ENCODE data around the gene RBFOX2. TPM values are rescaled to one million over a fixed set of nuclear protein-coding genes. Genes with fewer than 3 reads are reported as not detected.
A peak's percentile ranks its signal among the peaks of the same experiment; 100 is the strongest.

RBFOX2 gene
- total and polyA plus RNA-seq, 11 donors: 31.0 to 102 (median 84.0) TPM

GRCh38 chr22:35837101-35837727 lies 191.4 kb downstream of the RBFOX2 start:
- Histone ChIP-seq H3K27ac (peak overlapping the region in 9 of 12 donors; percentile 18 to 86 (median 78)), H3K4me3 (peak overlapping the region in 3 of 12 donors; percentile 6 to 49 (median 45)), H3K27me3 (no peaks in the 10 kb centered on the region), H3K9me3 (no peaks in the 10 kb centered on the region), H3K36me3 (no peaks in the 10 kb centered on the region), H3K4me1 (peaks cover 5 to 92% (median 68%) of the 10 kb centered on the region in 12 donors)
- intact Hi-C loops (cut with DNase I): loop anchor here (2.0 to 10.0 kb wide), 10 partner anchors 52 to 212 kb away; no protein-coding TSS in a partner anchor
- DNase-seq (no peak), ATAC-seq (no peak)
- 53 to 64% (median 61%) methylated on average over 5 of the region's 5 CpGs for WGBS, 4 donors
- TF ChIP-seq CTCF (IDR thresholded peaks at IDR 0.05) (no peak), POLR2A (IDR thresholded peaks at IDR 0.05) (no peak)

- Histone ChIP-seq H3K9me3 (no peaks in the 10 kb centered on the region), H3K27me3 (no peaks in the 10 kb centered on the region), H3K27ac (peak overlapping the region; percentile 43 to 86 (median 78)), H3K4me3 (peak overlapping the region in 10 of 12 donors; percentile 17 to 51 (median 41)), H3K36me3 (no peaks in the 10 kb centered on the region), H3K4me1 (peaks cover 5 to 85% (median 66%) of the 10 kb centered on the region in 12 donors)
- 5 to 9% (median 7%) methylated on average over 6 of the region's 6 CpGs for WGBS, 4 donors
- intact Hi-C loops (cut with DNase I): loop anchor here (2.0 to 10.0 kb wide), 10 partner anchors 51 to 211 kb away; no protein-coding TSS in a partner anchor
- TF ChIP-seq POLR2A (IDR thresholded peaks at IDR 0.05) (no peak), CTCF (IDR thresholded peaks at IDR 0.05) (no peak)
- ATAC-seq: peak; percentile 70 to 88 (median 86)
- DNase-seq: peak; percentile 51 to 74 (median 58)
These were observed 192.5 kb downstream of the RBFOX2 start for GRCh38 chr22:35835998-35836691.

GRCh38 chr22:35835267-35835997 lies 193.2 kb downstream of the RBFOX2 start:
- DNase-seq (no peak), ATAC-seq (no peak)
- WGBS, 4 donors: 21 to 30% (median 24%) methylated on average over 3 of the region's 3 CpGs
- H3K27ac ChIP-seq: peak overlapping the region; percentile 43 to 86 (median 78)
- peak overlapping the region in 10 of 12 donors; percentile 17 to 51 (median 41) for H3K4me3 ChIP-seq
- peaks cover 2 to 78% (median 62%) of the 10 kb centered on the region in 12 donors for H3K4me1 ChIP-seq
- H3K9me3 ChIP-seq: no peaks in the 10 kb centered on the region
- H3K36me3 ChIP-seq: no peaks in the 10 kb centered on the region
- H3K27me3 ChIP-seq: no peaks in the 10 kb centered on the region
- intact Hi-C loops (cut with DNase I): loop anchor here (5.0 to 10.0 kb wide), 9 partner anchors 51 to 211 kb away; no protein-coding TSS in a partner anchor
- TF ChIP-seq CTCF (IDR thresholded peaks at IDR 0.05): no peak
- no peak for TF ChIP-seq POLR2A (IDR thresholded peaks at IDR 0.05)
